AG10803 (cell line): ENCODE results near the gene PEF1.

ENCODE experiments used
- DNase-seq: peaks from one replicate; pipeline ENCODE4 v3.0.0; 2010; ENCODE audit warnings: low read depth
- H3K4me3 ChIP-seq: 2 replicates; pipeline ENCODE4 v1.5.1; 2011; ENCODE audit warnings: mild to moderate bottlenecking, low read length, control low read depth
- CTCF ChIP-seq: conservative IDR thresholded peaks from 2 replicates; pipeline ENCODE4 v1.5.1; 2011; ENCODE audit warnings: mild to moderate bottlenecking, low read length, control low read depth, inconsistent platforms

The PEF1 gene

GRCh38 chr1:31580513-31580870, 64.2 kb downstream of the PEF1 start:
- H3K4me3 ChIP-seq: no peak overlapping the region
- no peak for TF ChIP-seq CTCF
- no peak for DNase-seq
